Testis (tissue), 2 donors: ENCODE measurements around the gene NFATC2.

ENCODE experiments used
- POLR2A ChIP-seq: fragments of 450-650 bp; IDR thresholded peaks from one replicate; pipeline ENCODE4 v1.6.1; 2017; ENCODE audit warnings: antibody characterized with exemption, mild to moderate bottlenecking, moderate library complexity
- TF ChIP-seq, protein P1 (sequence below), 3 experiments: fragments of 450-650 bp in 2 of 3; fragments of 200-600 bp in 1 of 3; sonication (generic) in 1 of 3; IDR thresholded peaks; one replicate each; pipeline ENCODE4 v1.5.1; 2016 to 2019; ENCODE audit warnings: antibody characterized with exemption in 3 of 3, mild to moderate bottlenecking in 2 of 3, moderate library complexity in 1 of 3

DNA sequence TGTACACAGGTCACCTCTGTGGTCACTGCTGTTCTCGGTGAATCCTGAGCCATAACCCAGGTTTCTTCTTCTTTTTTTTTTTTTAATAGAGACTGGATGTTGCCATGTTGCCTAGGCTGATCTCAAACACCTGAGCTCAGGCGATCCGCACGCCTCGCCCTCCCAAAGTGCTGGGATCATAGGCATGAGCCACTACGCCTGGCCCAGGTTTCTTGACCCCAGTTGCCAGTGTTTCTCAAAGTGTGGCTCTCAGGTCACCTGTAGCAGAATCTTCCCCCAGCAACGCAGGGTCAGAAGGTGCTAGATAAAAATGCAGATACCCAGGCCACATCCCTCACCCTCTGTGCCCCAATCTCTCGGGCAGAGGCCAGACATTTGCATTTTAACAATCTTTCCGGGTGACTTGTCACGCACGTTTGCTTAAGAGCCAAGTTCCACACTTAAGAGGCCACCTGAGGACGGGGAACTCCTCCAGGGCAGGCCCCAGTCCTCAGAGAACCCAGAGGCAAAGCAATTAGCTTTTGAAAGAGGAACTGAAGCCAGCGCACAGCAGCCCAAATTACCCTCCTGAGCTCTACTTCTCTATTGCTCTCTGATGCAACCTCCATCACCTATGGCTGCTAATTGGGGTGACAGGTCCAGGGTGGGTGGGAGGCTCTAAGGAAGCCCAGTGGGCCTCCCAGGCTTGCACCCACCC lies 81.8 kb downstream of the NFATC2 start:
- TF ChIP-seq, protein P1, sequence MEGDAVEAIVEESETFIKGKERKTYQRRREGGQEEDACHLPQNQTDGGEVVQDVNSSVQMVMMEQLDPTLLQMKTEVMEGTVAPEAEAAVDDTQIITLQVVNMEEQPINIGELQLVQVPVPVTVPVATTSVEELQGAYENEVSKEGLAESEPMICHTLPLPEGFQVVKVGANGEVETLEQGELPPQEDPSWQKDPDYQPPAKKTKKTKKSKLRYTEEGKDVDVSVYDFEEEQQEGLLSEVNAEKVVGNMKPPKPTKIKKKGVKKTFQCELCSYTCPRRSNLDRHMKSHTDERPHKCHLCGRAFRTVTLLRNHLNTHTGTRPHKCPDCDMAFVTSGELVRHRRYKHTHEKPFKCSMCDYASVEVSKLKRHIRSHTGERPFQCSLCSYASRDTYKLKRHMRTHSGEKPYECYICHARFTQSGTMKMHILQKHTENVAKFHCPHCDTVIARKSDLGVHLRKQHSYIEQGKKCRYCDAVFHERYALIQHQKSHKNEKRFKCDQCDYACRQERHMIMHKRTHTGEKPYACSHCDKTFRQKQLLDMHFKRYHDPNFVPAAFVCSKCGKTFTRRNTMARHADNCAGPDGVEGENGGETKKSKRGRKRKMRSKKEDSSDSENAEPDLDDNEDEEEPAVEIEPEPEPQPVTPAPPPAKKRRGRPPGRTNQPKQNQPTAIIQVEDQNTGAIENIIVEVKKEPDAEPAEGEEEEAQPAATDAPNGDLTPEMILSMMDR (IDR thresholded peaks at IDR 0.05) = no peak
- TF ChIP-seq POLR2A = no peak
